ENCODE data around the gene SPINT3. TPM values are rescaled to one million over a fixed set of nuclear protein-coding genes. Genes with fewer than 3 reads are reported as not detected.

SPINT3 gene
- total RNA-seq, 1 experiment from 2014 or later, result not detected

DNA sequence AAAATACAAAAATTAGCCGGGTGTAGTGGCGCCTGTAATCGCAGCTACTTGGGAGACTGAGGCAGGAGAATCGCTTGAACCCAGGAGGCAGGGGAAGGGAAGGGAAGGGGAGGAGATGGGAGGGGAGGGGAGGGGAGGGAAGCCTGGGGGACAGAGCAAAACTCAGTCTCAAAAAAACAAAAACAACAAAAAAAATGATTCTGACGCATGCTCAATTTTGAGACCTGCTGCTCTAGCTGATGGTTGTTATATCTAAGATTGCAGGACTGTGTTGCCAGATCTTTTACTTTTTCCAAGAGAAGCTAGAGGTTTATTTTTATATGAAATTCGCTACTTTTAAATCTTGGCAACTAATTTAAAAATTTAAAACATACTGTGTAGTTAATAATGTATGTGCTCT is 48.2 kb downstream of the SPINT3 start:
- ATAC-seq (no peak), DNase-seq (ENCODE audit: low read depth, low spot score) (no peak)
- intact Hi-C loops (cut with micrococcal nuclease; ENCODE audit: unreplicated experiment) (no loop called here), in situ Hi-C loops (cut with HindIII; ENCODE audit: low pct_unique_long_range_greater_than_20kb, low sequenced_read_pairs) (no loop called here)
- H3K36me3 ChIP-seq (ENCODE audit: control insufficient read depth, insufficient read depth, low read length), result no peaks in the 10 kb centered on the region
- CTCF ChIA-PET, result no interaction called here
- no peak overlapping the region for H3K27ac ChIP-seq (ENCODE audit: low read length)
- POLR2A ChIA-PET, result interaction anchor here (0.5 kb wide), 1 partner anchor 30 kb away, joined by 5 read pairs; no protein-coding TSS in a partner anchor
- TF ChIP-seq SIN3A (IDR thresholded peaks at IDR 0.05; ENCODE audit: borderline replicate concordance, insufficient read depth, low read depth, low read length) (no peak), POLR2AphosphoS5 (IDR thresholded peaks at IDR 0.05; ENCODE audit: low read depth, low read length) (no peak), TCF7L2 (IDR thresholded peaks at IDR 0.05; ENCODE audit: low read depth, low read length) (no peak)
- TF ChIP-seq, protein P1, sequence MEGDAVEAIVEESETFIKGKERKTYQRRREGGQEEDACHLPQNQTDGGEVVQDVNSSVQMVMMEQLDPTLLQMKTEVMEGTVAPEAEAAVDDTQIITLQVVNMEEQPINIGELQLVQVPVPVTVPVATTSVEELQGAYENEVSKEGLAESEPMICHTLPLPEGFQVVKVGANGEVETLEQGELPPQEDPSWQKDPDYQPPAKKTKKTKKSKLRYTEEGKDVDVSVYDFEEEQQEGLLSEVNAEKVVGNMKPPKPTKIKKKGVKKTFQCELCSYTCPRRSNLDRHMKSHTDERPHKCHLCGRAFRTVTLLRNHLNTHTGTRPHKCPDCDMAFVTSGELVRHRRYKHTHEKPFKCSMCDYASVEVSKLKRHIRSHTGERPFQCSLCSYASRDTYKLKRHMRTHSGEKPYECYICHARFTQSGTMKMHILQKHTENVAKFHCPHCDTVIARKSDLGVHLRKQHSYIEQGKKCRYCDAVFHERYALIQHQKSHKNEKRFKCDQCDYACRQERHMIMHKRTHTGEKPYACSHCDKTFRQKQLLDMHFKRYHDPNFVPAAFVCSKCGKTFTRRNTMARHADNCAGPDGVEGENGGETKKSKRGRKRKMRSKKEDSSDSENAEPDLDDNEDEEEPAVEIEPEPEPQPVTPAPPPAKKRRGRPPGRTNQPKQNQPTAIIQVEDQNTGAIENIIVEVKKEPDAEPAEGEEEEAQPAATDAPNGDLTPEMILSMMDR (IDR thresholded peaks at IDR 0.05), result no peak
- H3K9me3 ChIP-seq (ENCODE audit: control insufficient read depth, insufficient read depth, low read depth, low read length), result no peaks in the 10 kb centered on the region
- BruUV-seq (replicated peaks), result no TSS peak
- no peak overlapping the region for H3K4me3 ChIP-seq (ENCODE audit: low read depth in 2 of 2, low read length in 2 of 2)
- H3K4me1 ChIP-seq (ENCODE audit: control insufficient read depth, insufficient read depth, low read length), result peaks cover 6% of the 10 kb centered on the region
- H3K27me3 ChIP-seq (ENCODE audit: control insufficient read depth, insufficient read depth, low read length), result peaks cover 26% of the 10 kb centered on the region; the same call in 1 of the 2 replicates

DNA sequence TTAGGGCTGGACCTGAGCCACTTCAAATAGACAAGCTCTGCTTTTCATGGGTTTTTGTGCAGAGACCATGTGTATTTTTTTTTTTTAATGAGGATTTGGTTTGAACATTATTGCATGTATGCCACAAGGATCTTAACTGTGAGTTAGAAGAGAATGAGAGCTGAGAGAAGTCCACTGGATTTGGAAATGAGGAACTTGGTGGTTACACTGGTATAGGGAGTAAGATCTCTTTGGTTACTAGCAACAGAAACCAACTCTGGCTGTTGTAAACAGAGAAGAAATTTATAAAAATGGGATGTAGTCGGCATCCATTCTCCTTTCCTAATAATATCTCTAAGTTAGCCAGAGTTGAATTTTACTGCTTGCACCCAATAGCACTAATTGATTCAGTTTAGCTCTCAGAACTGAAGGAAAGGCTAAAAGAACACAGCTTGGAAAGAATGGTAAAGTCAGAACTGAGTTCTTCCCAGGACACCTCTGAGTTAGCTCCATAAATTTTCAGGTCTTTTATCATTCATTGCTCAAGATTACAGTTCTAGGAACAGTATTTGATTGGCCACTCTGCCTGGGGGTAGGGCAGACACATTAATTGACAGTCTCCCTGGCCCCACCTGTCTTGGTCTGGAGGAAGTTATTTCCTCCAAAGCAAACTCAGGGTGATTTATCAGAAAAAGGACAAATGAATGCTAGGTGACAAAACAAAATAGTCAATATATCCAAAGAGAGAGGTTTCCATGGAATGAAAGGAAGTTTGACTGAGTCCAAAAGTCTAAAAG is 49.7 kb downstream of the SPINT3 start:
- TF ChIP-seq, protein P1 (IDR thresholded peaks at IDR 0.05), result no peak
- TF ChIP-seq, protein P2, sequence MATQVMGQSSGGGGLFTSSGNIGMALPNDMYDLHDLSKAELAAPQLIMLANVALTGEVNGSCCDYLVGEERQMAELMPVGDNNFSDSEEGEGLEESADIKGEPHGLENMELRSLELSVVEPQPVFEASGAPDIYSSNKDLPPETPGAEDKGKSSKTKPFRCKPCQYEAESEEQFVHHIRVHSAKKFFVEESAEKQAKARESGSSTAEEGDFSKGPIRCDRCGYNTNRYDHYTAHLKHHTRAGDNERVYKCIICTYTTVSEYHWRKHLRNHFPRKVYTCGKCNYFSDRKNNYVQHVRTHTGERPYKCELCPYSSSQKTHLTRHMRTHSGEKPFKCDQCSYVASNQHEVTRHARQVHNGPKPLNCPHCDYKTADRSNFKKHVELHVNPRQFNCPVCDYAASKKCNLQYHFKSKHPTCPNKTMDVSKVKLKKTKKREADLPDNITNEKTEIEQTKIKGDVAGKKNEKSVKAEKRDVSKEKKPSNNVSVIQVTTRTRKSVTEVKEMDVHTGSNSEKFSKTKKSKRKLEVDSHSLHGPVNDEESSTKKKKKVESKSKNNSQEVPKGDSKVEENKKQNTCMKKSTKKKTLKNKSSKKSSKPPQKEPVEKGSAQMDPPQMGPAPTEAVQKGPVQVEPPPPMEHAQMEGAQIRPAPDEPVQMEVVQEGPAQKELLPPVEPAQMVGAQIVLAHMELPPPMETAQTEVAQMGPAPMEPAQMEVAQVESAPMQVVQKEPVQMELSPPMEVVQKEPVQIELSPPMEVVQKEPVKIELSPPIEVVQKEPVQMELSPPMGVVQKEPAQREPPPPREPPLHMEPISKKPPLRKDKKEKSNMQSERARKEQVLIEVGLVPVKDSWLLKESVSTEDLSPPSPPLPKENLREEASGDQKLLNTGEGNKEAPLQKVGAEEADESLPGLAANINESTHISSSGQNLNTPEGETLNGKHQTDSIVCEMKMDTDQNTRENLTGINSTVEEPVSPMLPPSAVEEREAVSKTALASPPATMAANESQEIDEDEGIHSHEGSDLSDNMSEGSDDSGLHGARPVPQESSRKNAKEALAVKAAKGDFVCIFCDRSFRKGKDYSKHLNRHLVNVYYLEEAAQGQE (IDR thresholded peaks at IDR 0.05; ENCODE audit: insufficient read depth in 1 of 2, low read depth in 2 of 2, low read length in 1 of 2), result no peak
- TF ChIP-seq SIN3A (IDR thresholded peaks at IDR 0.05; ENCODE audit: borderline replicate concordance, insufficient read depth, low read depth, low read length) (no peak), POLR2AphosphoS5 (IDR thresholded peaks at IDR 0.05; ENCODE audit: low read depth, low read length) (no peak), TCF7L2 (IDR thresholded peaks at IDR 0.05; ENCODE audit: low read depth, low read length) (no peak)
- in situ Hi-C loops (cut with HindIII; ENCODE audit: low pct_unique_long_range_greater_than_20kb, low sequenced_read_pairs) (no loop called here), intact Hi-C loops (cut with micrococcal nuclease; ENCODE audit: unreplicated experiment) (no loop called here)
- DNase-seq (ENCODE audit: low read depth, low spot score) (no peak), ATAC-seq (no peak)
- CTCF ChIA-PET, result interaction anchor here (0.8 kb wide), 1 partner anchor 10 kb away, joined by 3 read pairs; no protein-coding TSS in a partner anchor
- Histone ChIP-seq H3K9me3 (ENCODE audit: control insufficient read depth, insufficient read depth, low read depth, low read length) (no peaks in the 10 kb centered on the region), H3K36me3 (ENCODE audit: control insufficient read depth, insufficient read depth, low read length) (no peaks in the 10 kb centered on the region), H3K27ac (ENCODE audit: low read length) (no peak overlapping the region), H3K27me3 (ENCODE audit: control insufficient read depth, insufficient read depth, low read length) (peaks cover 20% of the 10 kb centered on the region; the same call in 1 of the 2 replicates), H3K4me3 (ENCODE audit: low read depth in 2 of 2, low read length in 2 of 2) (no peak overlapping the region), H3K4me1 (ENCODE audit: control insufficient read depth, insufficient read depth, low read length) (peaks cover under 1% of the 10 kb centered on the region)
- no TSS peak for BruUV-seq (replicated peaks)
- POLR2A ChIA-PET, result no interaction called here
